Activated T-cell treated with anti-CD3 and anti-CD28 coated beads, Interleukin-2, amount 50 U/mL, for 4 hours (primary cell): ENCODE results near the gene TMEM132A. TPM values are rescaled to one million over a fixed set of nuclear protein-coding genes. Genes with fewer than 3 reads are reported as not detected.
A peak's percentile ranks its signal among the peaks of the same experiment; 100 is the strongest.
"Not testable (repeated sequence)": the region's sequence is repeated elsewhere in the genome, so short reads cannot be mapped to it uniquely, and the experiment has no call there.

ENCODE experiments used
- ATAC-seq, 2 donors: fragments of 200-7000 bp; cut with Tn5 transposase; one replicate each; pipeline ENCODE4 v1.10.0; 2021
- DNase-seq: peaks from one replicate; pipeline ENCODE4 v3.0.0-alpha.2; 2020
- H3K27me3 Mint-ChIP-seq: one replicate; pipeline ENCODE4 v1.8.0; 2021; ENCODE audit warnings: low read depth, mixed read lengths
- H3K36me3 Mint-ChIP-seq: one replicate; pipeline ENCODE4 v1.8.0; 2022; ENCODE audit warnings: mixed read lengths; ENCODE audit not compliant: insufficient read depth
- H3K4me1 Mint-ChIP-seq: one replicate; pipeline ENCODE4 v1.8.0; 2021; ENCODE audit warnings: low read depth, mixed read lengths
- H3K4me3 Mint-ChIP-seq: one replicate; pipeline ENCODE4 v1.8.0; 2021; ENCODE audit warnings: mild to moderate bottlenecking, moderate library complexity, mixed read lengths
- H3K9me3 Mint-ChIP-seq: one replicate; pipeline ENCODE4 v1.8.0; 2021; ENCODE audit warnings: mixed read lengths
- total RNA-seq, 3 donors: library from RNA; stranded (reverse); gene quantifications; one replicate each; pipeline ENCODE4 v1.2.1, GENCODE V29; 2021

The TMEM132A gene
- total RNA-seq, 3 donors from 2014 or later, result 0.84 to 1.4 (median 1.4) TPM

DNA sequence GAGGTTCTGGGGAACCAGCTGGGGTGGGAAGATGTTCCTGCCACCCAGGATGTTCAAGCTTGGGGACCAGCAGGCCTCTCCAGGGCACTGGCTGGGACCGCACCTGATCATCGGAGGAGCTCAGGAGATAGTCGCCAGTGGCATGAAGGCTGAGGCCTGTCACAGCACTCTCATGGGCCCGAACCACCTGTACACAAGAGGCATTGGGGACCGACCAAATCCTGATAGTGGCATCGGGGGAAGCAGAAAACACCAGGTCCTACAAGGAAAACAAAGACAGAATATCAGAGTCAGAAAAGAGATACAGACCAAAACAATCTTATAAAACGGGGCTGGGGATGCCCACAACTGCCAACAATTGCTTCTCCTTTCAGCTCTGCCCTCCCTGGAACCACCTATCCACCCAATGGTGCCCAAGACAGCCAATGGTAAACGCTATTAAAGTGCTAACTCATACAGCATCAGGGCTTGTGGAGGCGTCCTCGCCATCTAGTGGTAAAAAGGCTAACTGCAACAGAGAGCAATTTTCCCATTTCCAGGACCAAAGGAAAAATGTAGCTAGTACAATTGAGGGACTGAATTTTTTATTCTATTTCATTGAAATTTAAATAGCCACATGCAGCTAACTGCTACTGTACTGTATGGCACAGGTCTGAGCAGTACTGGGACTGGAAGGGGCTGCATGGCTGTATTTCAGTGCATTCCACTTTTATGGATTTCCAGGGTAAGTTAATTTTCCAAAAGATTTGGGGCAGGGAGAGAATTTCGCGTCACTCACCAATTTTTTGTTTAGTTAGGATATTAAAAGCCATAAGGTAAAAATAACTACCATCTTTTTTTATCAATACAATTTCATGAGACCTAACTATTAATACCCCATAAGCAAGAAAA lies 25.0 kb upstream of the TMEM132A start:
- Mint-ChIP-seq H3K36me3 (peaks cover 65% of the 10 kb centered on the region), H3K27me3 (no peaks in the 10 kb centered on the region), H3K4me3 (no peak overlapping the region), H3K9me3 (no peaks in the 10 kb centered on the region), H3K4me1 (peaks cover 14% of the 10 kb centered on the region)
- no peak for DNase-seq
- ATAC-seq, result peak; percentile 76 to 86

DNA sequence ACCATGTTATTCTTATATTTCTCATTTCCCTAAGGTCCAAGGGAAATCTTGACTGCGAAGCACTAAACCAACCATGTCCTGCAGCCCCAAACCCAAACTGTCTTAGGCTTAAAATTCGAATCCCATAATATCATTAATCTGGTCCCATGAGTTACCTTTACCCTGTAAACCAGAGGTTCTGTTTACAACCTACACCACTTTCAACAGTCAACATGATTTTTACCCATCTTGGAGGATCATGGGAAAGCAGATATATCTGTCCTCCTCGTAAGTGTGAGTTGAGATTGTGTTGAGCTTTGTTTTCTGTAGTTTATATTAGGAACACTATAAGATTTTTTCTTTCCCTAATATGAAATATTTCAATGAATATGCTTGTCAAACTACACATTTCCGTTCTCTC lies 24.3 kb upstream of the TMEM132A start:
- no peak overlapping the region for H3K4me3 Mint-ChIP-seq
- peaks cover 60% of the 10 kb centered on the region for H3K36me3 Mint-ChIP-seq
- H3K27me3 Mint-ChIP-seq, result no peaks in the 10 kb centered on the region
- DNase-seq, result no peak
- no peaks in the 10 kb centered on the region for H3K9me3 Mint-ChIP-seq
- peaks cover 20% of the 10 kb centered on the region for H3K4me1 Mint-ChIP-seq
- ATAC-seq, result no peak

DNA sequence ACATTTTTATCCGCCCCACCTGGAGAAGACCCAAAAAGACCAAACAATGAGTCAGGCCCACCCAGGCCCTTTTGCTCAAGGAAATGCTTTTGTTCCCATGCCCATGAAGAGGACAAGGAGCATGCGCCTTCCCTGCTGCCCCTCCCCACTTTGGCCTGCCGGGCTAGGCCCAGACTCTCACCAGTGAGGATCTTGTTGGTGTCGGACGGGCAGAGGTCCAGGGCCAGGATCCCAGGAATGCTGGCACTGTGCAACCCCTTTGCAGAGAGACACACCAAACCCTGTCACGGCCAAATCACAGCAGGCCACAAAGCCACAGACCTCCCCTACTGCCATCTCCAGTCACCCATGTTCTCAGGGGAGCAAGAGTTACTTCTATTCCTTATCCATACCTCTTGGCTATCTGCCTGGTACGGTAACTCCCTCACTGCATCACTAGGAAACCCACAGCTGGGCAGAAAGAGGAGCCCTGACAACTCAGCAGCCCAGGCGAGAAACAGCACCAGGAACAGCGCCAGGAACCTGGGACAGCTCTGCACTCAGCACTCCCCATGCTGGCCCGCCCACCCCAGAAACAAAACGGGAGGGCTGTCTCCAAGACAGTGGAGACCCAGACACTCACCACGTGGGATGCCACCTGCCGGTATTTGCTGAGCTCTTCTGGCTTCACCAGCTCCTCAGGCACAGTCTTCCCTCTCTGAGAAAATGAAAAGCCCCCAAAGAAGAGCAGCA lies 23.4 kb upstream of the TMEM132A start:
- peaks cover 27% of the 10 kb centered on the region for H3K4me1 Mint-ChIP-seq
- H3K9me3 Mint-ChIP-seq, result no peaks in the 10 kb centered on the region
- no peak for ATAC-seq
- DNase-seq, result no peak
- H3K27me3 Mint-ChIP-seq, result no peaks in the 10 kb centered on the region
- H3K4me3 Mint-ChIP-seq, result no peak overlapping the region
- peaks cover 55% of the 10 kb centered on the region for H3K36me3 Mint-ChIP-seq

DNA sequence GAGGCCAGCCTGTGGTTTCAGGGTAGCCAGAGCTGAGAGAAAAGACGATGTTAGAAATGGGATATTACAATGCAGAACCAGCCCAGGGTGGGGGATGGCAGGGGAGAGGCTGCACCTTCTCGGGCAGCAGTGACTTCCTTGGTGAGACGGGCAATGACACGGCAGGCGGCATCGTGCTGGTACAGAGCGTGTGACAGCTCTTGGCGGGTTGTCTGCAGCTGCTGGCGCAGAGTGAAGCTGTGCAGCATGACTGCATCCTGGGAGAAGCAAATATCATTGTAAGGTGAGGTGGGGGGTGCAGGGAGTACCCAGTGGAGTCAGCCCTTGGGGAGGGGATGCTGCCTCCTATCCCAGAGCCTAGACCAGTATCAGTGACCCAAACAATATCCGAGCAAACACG lies 21.6 kb upstream of the TMEM132A start:
- DNase-seq (no peak), ATAC-seq (no peak)
- H3K4me1 Mint-ChIP-seq, result peaks cover 35% of the 10 kb centered on the region
- H3K9me3 Mint-ChIP-seq, result no peaks in the 10 kb centered on the region
- peaks cover 40% of the 10 kb centered on the region for H3K36me3 Mint-ChIP-seq
- H3K27me3 Mint-ChIP-seq, result no peaks in the 10 kb centered on the region
- H3K4me3 Mint-ChIP-seq, result no peak overlapping the region

DNA sequence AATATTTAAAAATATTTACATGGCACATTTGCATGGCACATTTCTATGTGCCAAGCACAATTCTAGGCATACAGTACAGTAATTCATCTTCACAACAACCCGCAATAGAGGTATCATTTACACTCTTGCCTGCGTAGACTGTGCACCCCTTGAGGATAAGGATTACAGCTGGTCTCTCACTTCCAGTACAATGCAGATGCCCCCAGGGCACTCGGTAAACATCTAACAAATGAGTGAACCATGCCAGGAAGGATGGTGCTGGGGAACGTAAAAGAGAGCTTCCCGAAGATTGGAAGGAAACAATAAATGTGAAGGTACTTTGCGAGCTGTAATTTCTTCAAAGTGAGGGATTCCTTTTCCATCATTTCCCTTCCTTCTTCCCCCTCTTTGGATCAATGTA lies 19.2 kb upstream of the TMEM132A start:
- ATAC-seq, result no peak
- H3K4me1 Mint-ChIP-seq, result peaks cover 35% of the 10 kb centered on the region
- H3K4me3 Mint-ChIP-seq, result peak overlapping the region; percentile 92
- H3K27me3 Mint-ChIP-seq, result no peaks in the 10 kb centered on the region
- no peaks in the 10 kb centered on the region for H3K9me3 Mint-ChIP-seq
- no peak for DNase-seq
- H3K36me3 Mint-ChIP-seq, result peaks cover 21% of the 10 kb centered on the region

DNA sequence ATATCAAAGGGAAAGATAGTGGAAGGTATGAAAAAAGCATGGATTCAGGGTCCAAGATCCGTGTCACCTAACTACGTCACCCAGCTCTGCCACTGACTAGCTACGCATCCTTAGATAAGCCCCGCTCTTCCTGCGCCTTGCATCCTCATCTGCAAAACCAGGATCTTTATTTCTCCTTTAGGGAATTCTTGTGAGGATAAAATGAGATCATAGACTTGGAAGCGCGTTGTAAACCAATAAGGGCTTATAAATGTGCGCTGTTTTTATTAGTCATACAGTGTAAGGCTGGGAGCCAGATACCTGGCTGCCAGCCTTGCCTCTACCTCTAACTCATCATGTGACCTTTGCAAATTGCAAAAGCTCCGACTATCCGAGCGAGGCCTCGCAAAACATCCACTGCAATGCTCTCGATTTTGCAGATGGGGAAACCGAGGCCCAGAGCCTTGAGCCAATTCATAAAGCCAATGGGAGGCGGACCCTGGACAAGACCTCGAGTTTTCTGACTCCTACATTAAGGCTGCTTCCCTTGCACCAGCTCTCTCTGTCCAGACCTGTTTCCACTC lies 18.6 kb upstream of the TMEM132A start:
- DNase-seq (no peak), ATAC-seq (peak; percentile 26 to 31)
- Mint-ChIP-seq H3K36me3 (peaks cover 18% of the 10 kb centered on the region), H3K9me3 (no peaks in the 10 kb centered on the region), H3K4me3 (peak overlapping the region; percentile 92), H3K27me3 (no peaks in the 10 kb centered on the region), H3K4me1 (peaks cover 37% of the 10 kb centered on the region)

DNA sequence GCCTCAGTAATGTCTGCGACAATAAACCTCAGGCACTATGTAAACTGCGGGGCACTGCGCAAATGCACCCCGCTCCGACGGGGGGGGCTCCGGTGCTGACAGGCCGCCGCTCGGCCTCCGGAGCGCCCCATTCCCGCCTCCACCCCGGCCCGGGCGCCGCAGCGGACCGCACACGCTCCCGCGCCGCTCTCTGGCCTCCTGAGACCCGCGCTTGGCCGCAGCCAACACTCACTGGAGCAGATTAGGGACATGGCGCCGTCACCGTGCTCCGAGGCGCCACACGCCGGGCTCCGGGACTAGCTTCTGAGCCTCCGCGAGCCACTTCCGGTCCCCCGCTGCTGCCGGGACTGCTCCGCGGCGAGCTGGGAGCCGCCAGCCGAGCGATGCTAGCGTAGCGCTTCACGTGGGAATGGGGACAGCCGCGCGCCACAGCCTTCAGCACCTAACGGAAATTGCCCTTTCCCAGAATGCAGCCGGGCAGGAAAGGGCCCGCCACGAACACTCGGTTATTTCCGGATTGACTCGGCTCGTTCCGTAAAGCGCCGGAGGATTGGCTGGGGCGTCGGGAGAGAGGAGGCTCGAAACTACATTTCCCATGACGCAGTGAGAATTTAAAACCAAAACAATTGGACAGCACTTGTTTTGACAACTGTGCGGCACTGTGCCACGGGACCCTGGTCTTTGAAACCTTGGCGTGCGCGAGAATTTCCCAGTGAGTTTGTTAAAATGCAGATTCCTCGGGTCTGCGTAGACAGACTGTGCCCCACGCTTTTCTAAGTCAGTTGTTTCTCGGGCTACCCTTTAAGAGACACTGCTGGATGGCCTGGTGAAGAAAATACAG lies 17.9 kb upstream of the TMEM132A start, which contains the start of gene PRPF19:
PRPF19 (minus strand) TSS at position 454 of the 841 bp plus-strand sequence; CDS start at position 251, 203 bp downstream.
- H3K4me3 Mint-ChIP-seq, result peak within 1 kb of the TSS; percentile 92
- ATAC-seq (peak; percentile 92 to 94), DNase-seq (peak; percentile 96)
- H3K9me3 Mint-ChIP-seq, result no peaks in the 10 kb centered on the region
- H3K27me3 Mint-ChIP-seq, result no peaks in the 10 kb centered on the region
- H3K36me3 Mint-ChIP-seq, result peaks cover 18% of the 10 kb centered on the region
- H3K4me1 Mint-ChIP-seq, result peaks cover 43% of the 10 kb centered on the region

DNA sequence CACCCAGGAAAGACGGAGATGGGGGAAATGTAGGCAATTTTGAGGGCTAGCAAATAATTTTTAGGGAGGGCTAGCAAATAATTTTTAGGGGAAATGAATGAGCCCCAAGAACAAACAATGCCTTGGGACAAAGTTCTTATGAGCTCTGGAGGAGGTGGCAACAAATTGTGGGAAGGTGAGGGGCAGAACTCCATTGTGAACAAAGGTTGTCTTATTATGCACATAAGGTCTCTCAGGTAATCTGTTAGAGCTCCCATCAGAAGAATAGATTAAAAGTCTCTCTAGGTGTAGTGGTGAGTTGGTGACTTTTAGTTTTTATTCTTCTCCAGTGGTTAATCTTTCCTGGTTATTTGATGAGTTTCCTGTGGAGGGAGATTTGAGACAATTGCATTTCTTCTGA lies 15.5 kb upstream of the TMEM132A start:
- ATAC-seq (no peak), DNase-seq (no peak)
- no peaks in the 10 kb centered on the region for H3K27me3 Mint-ChIP-seq
- peaks cover 7% of the 10 kb centered on the region for H3K36me3 Mint-ChIP-seq
- peaks cover 57% of the 10 kb centered on the region for H3K4me1 Mint-ChIP-seq
- no peaks in the 10 kb centered on the region for H3K9me3 Mint-ChIP-seq
- H3K4me3 Mint-ChIP-seq, result no peak overlapping the region

DNA sequence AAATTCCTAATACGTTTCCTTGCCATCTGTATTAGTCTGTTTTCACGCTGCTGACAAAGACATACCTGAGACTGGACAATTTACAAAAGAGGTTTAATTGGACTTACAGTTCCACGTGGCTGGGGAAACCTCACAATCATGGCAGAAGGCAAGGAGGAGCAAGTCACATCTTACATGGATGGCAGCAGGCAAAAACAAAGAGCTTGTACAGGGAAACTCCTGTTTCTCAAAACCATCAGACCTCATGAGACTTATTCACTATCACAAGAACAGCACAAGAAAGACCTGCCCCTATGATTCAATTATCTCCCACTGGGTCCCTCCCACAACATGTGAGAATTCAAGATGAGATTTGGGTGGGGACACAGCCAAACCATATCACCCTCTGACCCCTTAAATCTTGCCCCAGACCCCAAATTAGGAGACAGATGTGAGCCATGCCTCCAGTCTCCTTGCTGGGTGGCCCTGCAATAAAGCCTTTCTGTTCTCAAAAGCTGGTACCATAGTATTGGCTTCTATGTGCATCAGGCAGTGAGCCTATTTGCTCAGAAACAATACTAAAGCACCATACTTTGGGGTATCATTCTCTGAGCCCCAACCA lies 14.5 kb upstream of the TMEM132A start:
- H3K4me1 Mint-ChIP-seq, result peaks cover 50% of the 10 kb centered on the region
- DNase-seq, H3K4me3 Mint-ChIP-seq, H3K9me3 Mint-ChIP-seq, H3K27me3 Mint-ChIP-seq, H3K36me3 Mint-ChIP-seq, ATAC-seq: not testable (repeated sequence)

DNA sequence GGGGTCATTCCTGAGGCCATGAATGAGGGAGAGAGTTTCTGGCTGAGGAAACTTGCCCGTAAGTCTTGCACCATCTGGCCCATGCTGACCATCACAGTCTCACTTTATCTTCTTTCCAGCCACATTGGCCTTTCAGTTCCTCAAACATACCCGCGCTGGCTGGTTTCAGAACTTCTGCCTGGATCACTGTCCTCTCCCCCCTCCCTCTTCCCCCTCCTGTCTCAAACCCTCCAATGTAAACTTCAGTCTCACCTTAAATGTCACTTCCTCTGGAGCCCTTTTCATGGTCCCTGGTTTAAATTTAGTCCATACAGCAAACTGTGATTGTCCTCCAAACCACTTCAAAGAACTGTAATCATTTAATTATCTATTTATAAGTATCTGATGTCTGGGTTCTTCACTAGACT lies 14.0 kb upstream of the TMEM132A start:
- peaks cover 48% of the 10 kb centered on the region for H3K4me1 Mint-ChIP-seq
- DNase-seq, result no peak

DNA sequence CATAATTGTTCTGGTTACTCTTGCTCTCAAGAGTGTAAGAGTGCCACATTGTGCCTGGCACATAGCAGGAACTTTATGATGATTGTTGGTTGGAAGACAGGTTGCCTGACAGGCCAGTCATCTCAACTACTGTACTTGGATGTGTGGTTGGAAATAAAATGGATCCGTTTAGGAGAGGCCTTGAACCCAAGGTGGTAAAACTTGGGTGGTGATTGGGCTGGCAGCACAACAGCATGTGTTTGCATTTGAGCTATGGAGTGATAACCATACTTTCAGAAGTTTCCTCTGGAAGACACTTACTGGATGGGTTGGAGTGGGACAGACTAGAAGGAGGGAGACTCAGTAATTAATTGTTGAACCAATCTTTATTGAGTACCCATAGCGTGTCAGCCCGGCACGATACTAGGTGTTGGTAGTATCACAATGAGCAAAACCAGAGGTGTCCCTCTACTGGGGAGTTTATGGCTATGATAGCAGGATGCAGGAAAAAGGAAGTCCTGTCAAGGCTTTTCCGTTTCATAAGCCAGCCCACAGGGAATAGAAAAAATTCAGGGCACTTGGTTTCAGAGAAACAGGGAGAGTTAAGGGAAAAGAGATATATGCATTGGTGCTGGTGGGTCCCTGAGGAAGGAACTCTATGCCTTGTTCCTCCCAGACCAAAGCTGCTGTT lies 13.4 kb upstream of the TMEM132A start:
- Mint-ChIP-seq H3K9me3 (no peaks in the 10 kb centered on the region), H3K36me3 (no peaks in the 10 kb centered on the region), H3K4me3 (no peak overlapping the region), H3K4me1 (peaks cover 50% of the 10 kb centered on the region), H3K27me3 (no peaks in the 10 kb centered on the region)
- DNase-seq (no peak), ATAC-seq (no peak)

More for the DNA sequence above, 14.0 kb upstream of the TMEM132A start:
- H3K36me3 Mint-ChIP-seq, result peaks cover 2% of the 10 kb centered on the region
- H3K27me3 Mint-ChIP-seq, result no peaks in the 10 kb centered on the region
- ATAC-seq, result no peak
- H3K9me3 Mint-ChIP-seq, result no peaks in the 10 kb centered on the region
- H3K4me3 Mint-ChIP-seq, result no peak overlapping the region

DNA sequence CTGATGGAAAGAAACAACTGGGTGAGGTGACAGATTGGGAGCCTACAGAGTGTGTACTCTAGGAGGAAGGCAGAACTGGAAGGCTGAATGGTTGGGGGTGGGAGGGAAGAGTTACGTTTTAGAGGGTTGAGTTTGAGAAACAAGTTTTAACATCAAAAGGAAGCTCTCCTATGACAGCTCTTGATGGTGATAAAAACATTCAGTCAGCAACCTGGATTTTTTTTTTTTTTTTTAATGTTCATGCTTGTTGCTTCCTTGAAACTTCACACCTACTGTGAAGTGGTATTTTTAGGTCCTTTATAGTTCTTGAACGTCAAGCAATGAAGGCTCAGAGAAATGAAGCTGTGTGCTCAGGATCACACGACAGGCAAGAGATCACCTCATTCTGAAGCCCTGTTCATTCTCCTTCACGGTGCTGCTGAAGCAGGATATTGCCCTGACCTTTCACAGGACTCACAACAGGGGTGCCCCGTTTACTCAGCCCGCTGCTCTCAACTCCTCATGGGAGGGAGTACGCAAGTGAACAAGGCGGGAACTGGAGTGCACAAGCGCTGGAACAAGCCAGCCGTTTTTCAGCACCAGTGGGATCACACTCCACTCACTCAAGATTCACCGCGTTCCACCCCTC lies 11.9 kb upstream of the TMEM132A start:
- H3K36me3 Mint-ChIP-seq, result peaks cover 3% of the 10 kb centered on the region
- no peaks in the 10 kb centered on the region for H3K27me3 Mint-ChIP-seq
- DNase-seq, result no peak
- ATAC-seq, result no peak
- no peaks in the 10 kb centered on the region for H3K9me3 Mint-ChIP-seq
- peaks cover 54% of the 10 kb centered on the region for H3K4me1 Mint-ChIP-seq
- H3K4me3 Mint-ChIP-seq, result peak overlapping the region; percentile 22
